Spinal cord (tissue), 10 donors: ENCODE measurements around the gene KRTAP10-3. TPM values are rescaled to one million over a fixed set of nuclear protein-coding genes. Genes with fewer than 3 reads are reported as not detected.
"Not testable (repeated sequence)": the region's sequence is repeated elsewhere in the genome, so short reads cannot be mapped to it uniquely, and the experiment has no call there.

Source experiments
- DNase-seq, 6 donors: peaks; one replicate each; pipeline versions ENCODE4 v3.0.0 to v3.0.0-alpha.2; 2013 to 2015; ENCODE audit warnings: low spot score in 6 of 6, low read depth in 4 of 6
- H3K27ac ChIP-seq: one replicate; pipeline ENCODE4 v1.5.1; 2013; ENCODE audit warnings: low read depth, low read length, control low read depth
- H3K27me3 ChIP-seq: one replicate; pipeline ENCODE4 v1.6.1; 2013; ENCODE audit warnings: low read length; ENCODE audit not compliant: control insufficient read depth, insufficient read depth
- H3K36me3 ChIP-seq: one replicate; pipeline ENCODE4 v1.6.1; 2013; ENCODE audit warnings: low read length; ENCODE audit not compliant: control insufficient read depth, insufficient read depth
- H3K4me1 ChIP-seq: one replicate; pipeline ENCODE4 v1.6.1; 2013; ENCODE audit warnings: low read length; ENCODE audit not compliant: control insufficient read depth, insufficient read depth
- H3K4me3 ChIP-seq: one replicate; pipeline ENCODE4 v1.5.1; 2013; ENCODE audit warnings: low read depth, low read length, control low read depth
- H3K9me3 ChIP-seq: one replicate; pipeline ENCODE4 v1.6.1; 2013; ENCODE audit warnings: low read length; ENCODE audit not compliant: control insufficient read depth, insufficient read depth
- WGBS: methylation state at CpG from one replicate; pipeline ENCODE4 v1.1.5; 2013; ENCODE audit warnings: missing lambda C conversion rate; ENCODE audit not compliant: insufficient coverage; 5-methylcytosine and 5-hydroxymethylcytosine counted together
- long read RNA-seq, 4 donors: transcript quantifications; one replicate each; lab custom pipeline, GENCODE V29; 2026
- polyA plus RNA-seq, 2 donors: library from polyadenylated mRNA; unstranded; fragments of 120-200 nt; gene quantifications; one replicate each; pipeline ENCODE4 v1.2.1, GENCODE V29; 2013; ENCODE audit not compliant: insufficient read length in 2 of 2
- total RNA-seq, 2 donors: library from RNA; depleted of rRNA in 1 of 2; stranded (reverse); fragments of 120-200 nt in 1 of 2; fragments of >200 nt in 1 of 2; gene quantifications; one replicate each; pipeline versions ENCODE4 v1.2.3 to v1.2.4, GENCODE V29; 2013 to 2014
- donor health status: healthy.

The KRTAP10-3 gene
- total RNA-seq, result not detected
- not detected for polyA plus RNA-seq
- long read RNA-seq, donor 1, result 0 reads
- long read RNA-seq, donor 2, result 0 reads
- long read RNA-seq, donor 3, result 0 reads
- long read RNA-seq, donor 4, result 0 reads

- 69% methylated on average over 5 of the region's 5 CpGs for WGBS
- no peaks in the 10 kb centered on the region for H3K4me1 ChIP-seq
- H3K4me3 ChIP-seq, result no peak within 1 kb of the TSS
- H3K9me3 ChIP-seq, result peaks cover 3% of the 10 kb centered on the region
- no peaks in the 10 kb centered on the region for H3K36me3 ChIP-seq
- peaks cover 2% of the 10 kb centered on the region for H3K27me3 ChIP-seq
- no peak within 1 kb of the TSS for H3K27ac ChIP-seq
- DNase-seq, result no peak
These were observed at the start of gene KRTAP10-3 for GRCh38 chr21:44558695-44559094. Gene KRTAP10-3 (minus strand): TSS chr21:44558795. CDS start chr21:44558715, 80 bp downstream.

- H3K36me3 ChIP-seq, result no peaks in the 10 kb centered on the region
- no peaks in the 10 kb centered on the region for H3K27me3 ChIP-seq
- H3K27ac ChIP-seq, result no peak overlapping the region
- H3K9me3 ChIP-seq, result peaks cover 6% of the 10 kb centered on the region
- DNase-seq, result no peak
- 74% methylated on average over 2 of the region's 4 CpGs for WGBS
- no peaks in the 10 kb centered on the region for H3K4me1 ChIP-seq
- no peak overlapping the region for H3K4me3 ChIP-seq
These were observed 47.9 kb upstream of the KRTAP10-3 start for GRCh38 chr21:44606495-44606894.

GRCh38 chr21:44603911-44604310, 45.3 kb upstream of the KRTAP10-3 start:
- Histone ChIP-seq H3K9me3 (no peaks in the 10 kb centered on the region), H3K36me3 (no peaks in the 10 kb centered on the region), H3K27ac (no peak overlapping the region), H3K4me1 (no peaks in the 10 kb centered on the region), H3K4me3 (no peak overlapping the region), H3K27me3 (no peaks in the 10 kb centered on the region)
- no peak for DNase-seq
- WGBS, result 92% methylated on average over 5 of the region's 8 CpGs

- no peak for DNase-seq
- H3K4me1 ChIP-seq, result no peaks in the 10 kb centered on the region
- WGBS, result 69% methylated on average over 17 of the region's 17 CpGs
- H3K36me3 ChIP-seq, result no peaks in the 10 kb centered on the region
- no peaks in the 10 kb centered on the region for H3K27me3 ChIP-seq
- H3K4me3 ChIP-seq, result no peak overlapping the region
- no peaks in the 10 kb centered on the region for H3K9me3 ChIP-seq
- no peak overlapping the region for H3K27ac ChIP-seq
These were observed 44.7 kb upstream of the KRTAP10-3 start for GRCh38 chr21:44603109-44603875.

GRCh38 chr21:44602463-44602850, 43.9 kb upstream of the KRTAP10-3 start:
- no peaks in the 10 kb centered on the region for H3K36me3 ChIP-seq
- WGBS, result 75% methylated on average over 21 of the region's 21 CpGs
- DNase-seq, result no peak
- no peak overlapping the region for H3K27ac ChIP-seq
- H3K4me3 ChIP-seq, result no peak overlapping the region
- H3K4me1 ChIP-seq, result no peaks in the 10 kb centered on the region
- H3K27me3 ChIP-seq, result no peaks in the 10 kb centered on the region
- no peaks in the 10 kb centered on the region for H3K9me3 ChIP-seq

- DNase-seq, result no peak
- no peaks in the 10 kb centered on the region for H3K27me3 ChIP-seq
- WGBS, result 77% methylated on average over 23 of the region's 23 CpGs
These were observed 43.2 kb upstream of the KRTAP10-3 start for GRCh38 chr21:44601596-44602462.

GRCh38 chr21:44601091-44601490, 42.5 kb upstream of the KRTAP10-3 start:
- not testable (repeated sequence) for H3K36me3 ChIP-seq, H3K4me3 ChIP-seq, H3K27ac ChIP-seq, DNase-seq, H3K27me3 ChIP-seq, H3K4me1 ChIP-seq, H3K9me3 ChIP-seq
- 62% methylated on average over 9 of the region's 10 CpGs for WGBS

More at GRCh38 chr21:44601596-44602462, 43.2 kb upstream of the KRTAP10-3 start:
- Histone ChIP-seq H3K9me3 (no peaks in the 10 kb centered on the region), H3K4me1 (no peaks in the 10 kb centered on the region), H3K27ac (no peak overlapping the region), H3K36me3 (no peaks in the 10 kb centered on the region), H3K4me3 (no peak overlapping the region)

GRCh38 chr21:44600118-44600978, 41.8 kb upstream of the KRTAP10-3 start, which contains the start of gene KRTAP10-7:
Gene KRTAP10-7 (plus strand): TSS chr21:44600597. CDS start chr21:44600622, 25 bp downstream.
- not testable (repeated sequence) for H3K27me3 ChIP-seq, H3K4me3 ChIP-seq, H3K36me3 ChIP-seq, H3K27ac ChIP-seq, DNase-seq, H3K4me1 ChIP-seq, H3K9me3 ChIP-seq
- WGBS, result 82% methylated on average over 10 of the region's 23 CpGs
